ENCODE measurements around the gene TECPR2.

Gene TECPR2

GRCh38 chr14:102485693-102486512 lies 123.2 kb downstream of the TECPR2 start:
- no peak for DNase-seq
- TF ChIP-seq POLR2A (IDR thresholded peaks at IDR 0.05; ENCODE audit: low read length): no peak
- no peak for TF ChIP-seq GATA1 (IDR thresholded peaks at IDR 0.05; ENCODE audit: low read depth, low read length)

DNA sequence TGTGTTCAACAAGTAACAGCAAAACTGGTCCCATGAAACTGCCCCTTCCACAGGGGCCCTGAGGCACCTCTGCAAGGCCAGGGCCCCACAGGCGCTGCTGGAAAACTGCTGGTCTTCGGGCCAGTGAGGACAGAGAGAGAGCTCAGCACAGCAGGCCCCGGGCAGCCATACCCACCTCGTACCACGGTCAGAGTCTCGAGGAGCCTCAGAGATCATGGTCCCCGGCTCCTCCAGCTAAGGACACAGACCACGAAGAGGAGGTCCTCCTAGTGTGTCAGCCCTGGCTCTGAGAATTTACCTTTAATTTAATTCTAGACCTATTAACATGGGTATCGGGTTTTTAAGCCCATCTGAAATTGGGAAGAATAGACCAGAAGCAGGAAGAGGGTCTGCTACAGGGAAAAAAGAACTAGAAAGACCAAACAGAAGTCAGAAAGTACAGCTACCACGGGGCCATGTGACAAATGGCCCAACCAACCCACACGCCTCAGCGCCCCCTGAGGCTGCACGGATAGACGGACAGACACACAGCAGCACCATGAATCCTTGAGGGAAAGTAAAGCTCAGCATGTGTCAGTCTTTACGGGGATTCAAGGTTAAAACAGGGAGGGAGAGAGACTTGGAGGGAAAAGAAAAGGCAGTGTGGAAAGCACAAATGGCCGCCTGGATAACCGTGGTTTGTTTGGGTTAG lies 123.9 kb downstream of the TECPR2 start:
- DNase-seq: no peak
- no peak for TF ChIP-seq POLR2A (IDR thresholded peaks at IDR 0.05; ENCODE audit: low read length)
- TF ChIP-seq GATA1 (IDR thresholded peaks at IDR 0.05; ENCODE audit: low read depth, low read length): no peak

GRCh38 chr14:102487204-102487577 lies 124.5 kb downstream of the TECPR2 start:
- no peak for TF ChIP-seq POLR2A (IDR thresholded peaks at IDR 0.05; ENCODE audit: low read length)
- no peak for TF ChIP-seq GATA1 (IDR thresholded peaks at IDR 0.05; ENCODE audit: low read depth, low read length)
- DNase-seq: no peak

- TF ChIP-seq GATA1 (IDR thresholded peaks at IDR 0.05; ENCODE audit: low read depth, low read length) (no peak), POLR2A (IDR thresholded peaks at IDR 0.05; ENCODE audit: low read length) (no peak)
- no peak for DNase-seq
These were observed 127.7 kb downstream of the TECPR2 start for GRCh38 chr14:102490456-102490855.

DNA sequence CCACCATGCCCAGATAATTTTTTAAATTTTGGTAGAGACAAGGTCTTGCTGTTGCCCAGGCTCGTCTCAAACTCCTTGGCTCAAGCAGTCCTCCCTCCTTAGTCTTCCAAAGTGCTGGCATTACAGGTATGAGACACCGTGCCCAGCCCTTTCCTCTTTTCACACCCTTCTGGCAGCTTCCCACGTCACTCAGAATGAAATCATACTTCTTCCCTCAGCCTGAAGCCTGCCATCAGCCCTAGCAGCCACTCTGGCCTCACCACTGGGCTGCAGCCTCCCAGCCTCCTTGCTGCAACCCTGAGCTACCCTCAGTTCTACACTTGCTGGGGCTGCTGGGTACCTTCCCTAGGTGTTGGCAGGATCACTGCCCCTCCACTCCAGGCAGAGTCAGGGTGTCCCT lies 128.6 kb downstream of the TECPR2 start:
- DNase-seq: no peak
- TF ChIP-seq GATA1 (IDR thresholded peaks at IDR 0.05; ENCODE audit: low read depth, low read length): no peak
- no peak for TF ChIP-seq POLR2A (IDR thresholded peaks at IDR 0.05; ENCODE audit: low read length)

- no peak for DNase-seq
- TF ChIP-seq POLR2A (IDR thresholded peaks at IDR 0.05; ENCODE audit: low read length): no peak
These were observed 129.2 kb downstream of the TECPR2 start for GRCh38 chr14:102491786-102492530.

DNA sequence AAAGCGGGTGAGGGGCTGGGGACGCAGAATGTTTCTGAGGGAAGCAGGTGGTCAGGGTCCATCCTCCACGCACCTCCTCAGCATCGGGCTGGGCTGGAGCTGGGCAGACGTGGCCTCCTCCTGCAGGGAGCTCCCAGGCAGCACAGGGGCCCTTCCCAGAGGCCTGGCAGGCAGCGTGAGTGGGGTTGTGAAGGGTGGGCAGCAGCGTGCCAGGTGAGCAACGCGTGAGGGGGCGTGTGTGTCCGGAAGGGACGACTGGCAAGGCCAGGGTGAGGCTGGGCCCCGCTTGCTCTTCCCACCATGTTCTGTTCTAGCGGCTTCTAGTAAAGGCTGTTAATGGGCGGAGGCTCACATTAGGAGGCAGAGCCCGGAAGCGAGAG lies 129.8 kb downstream of the TECPR2 start:
- TF ChIP-seq GATA1 (IDR thresholded peaks at IDR 0.05; ENCODE audit: low read depth, low read length): no peak
- TF ChIP-seq POLR2A (IDR thresholded peaks at IDR 0.05; ENCODE audit: low read length): no peak
- DNase-seq: no peak

DNA sequence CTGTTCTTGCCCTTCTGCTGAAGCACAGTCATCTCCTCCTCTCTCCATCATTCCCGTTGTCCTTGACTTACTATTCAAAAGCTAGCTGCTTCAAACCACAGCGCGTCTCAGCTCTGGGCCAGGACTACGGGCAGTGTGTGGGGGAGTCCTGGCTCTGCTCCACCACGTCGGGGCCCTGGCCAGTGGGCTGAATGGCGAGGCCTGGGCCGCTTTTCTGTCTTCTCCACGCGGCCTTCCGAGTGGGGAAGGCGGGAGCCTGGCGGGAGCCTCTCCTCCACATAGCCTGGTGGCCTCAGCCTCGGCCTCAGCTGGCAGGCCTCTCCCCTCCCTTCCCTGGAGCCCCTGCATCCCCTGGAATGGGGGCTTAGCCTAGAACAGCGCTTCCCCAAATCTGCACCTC lies 130.4 kb downstream of the TECPR2 start:
- TF ChIP-seq GATA1 (IDR thresholded peaks at IDR 0.05; ENCODE audit: low read depth, low read length) (no peak), POLR2A (IDR thresholded peaks at IDR 0.05; ENCODE audit: low read length) (no peak)
- DNase-seq: no peak

GRCh38 chr14:102493585-102493984 lies 130.8 kb downstream of the TECPR2 start:
- TF ChIP-seq POLR2A (IDR thresholded peaks at IDR 0.05; ENCODE audit: low read length) (no peak), GATA1 (IDR thresholded peaks at IDR 0.05; ENCODE audit: low read depth, low read length) (no peak)
- no peak for DNase-seq

GRCh38 chr14:102495491-102496330 lies 133.0 kb downstream of the TECPR2 start:
- DNase-seq: no peak
- TF ChIP-seq GATA1 (IDR thresholded peaks at IDR 0.05; ENCODE audit: low read depth, low read length): no peak
- no peak for TF ChIP-seq POLR2A (IDR thresholded peaks at IDR 0.05; ENCODE audit: low read length)

GRCh38 chr14:102496331-102496691 lies 133.6 kb downstream of the TECPR2 start:
- no peak for DNase-seq
- TF ChIP-seq POLR2A (IDR thresholded peaks at IDR 0.05; ENCODE audit: low read length) (no peak), GATA1 (IDR thresholded peaks at IDR 0.05; ENCODE audit: low read depth, low read length) (no peak)

- TF ChIP-seq POLR2A (IDR thresholded peaks at IDR 0.05; ENCODE audit: low read length): peak; percentile 30
- peak; percentile 29 for TF ChIP-seq GATA1 (IDR thresholded peaks at IDR 0.05; ENCODE audit: low read depth, low read length)
- DNase-seq: peak; percentile 84 to 93
These were observed 134.4 kb downstream of the TECPR2 start for GRCh38 chr14:102496958-102497744.

Data from erythroblast (primary cell).